Skeletal muscle cell (primary cell): ENCODE measurements around the gene RPL35A.
"Not testable (repeated sequence)": the region's sequence is repeated elsewhere in the genome, so short reads cannot be mapped to it uniquely, and the experiment has no call there.

ENCODE experiments used
- DNase-seq: peaks from one replicate; pipeline ENCODE4 v3.0.0-alpha.2; 2010; ENCODE audit warnings: low read depth
- H3K4me3 ChIP-seq: 2 replicates; pipeline ENCODE4 v1.5.1; 2011; ENCODE audit warnings: low read depth, mild to moderate bottlenecking, control low read depth, low read length, moderate library complexity

The RPL35A gene

GRCh38 chr3:197949778-197950676 is at the start of gene RPL35A:
RPL35A (plus strand) TSS chr3:197950190; CDS start chr3:197950968, 778 bp downstream.
- peak within 1 kb of the TSS; percentile 97 for H3K4me3 ChIP-seq
- peak; percentile 87 for DNase-seq

DNA sequence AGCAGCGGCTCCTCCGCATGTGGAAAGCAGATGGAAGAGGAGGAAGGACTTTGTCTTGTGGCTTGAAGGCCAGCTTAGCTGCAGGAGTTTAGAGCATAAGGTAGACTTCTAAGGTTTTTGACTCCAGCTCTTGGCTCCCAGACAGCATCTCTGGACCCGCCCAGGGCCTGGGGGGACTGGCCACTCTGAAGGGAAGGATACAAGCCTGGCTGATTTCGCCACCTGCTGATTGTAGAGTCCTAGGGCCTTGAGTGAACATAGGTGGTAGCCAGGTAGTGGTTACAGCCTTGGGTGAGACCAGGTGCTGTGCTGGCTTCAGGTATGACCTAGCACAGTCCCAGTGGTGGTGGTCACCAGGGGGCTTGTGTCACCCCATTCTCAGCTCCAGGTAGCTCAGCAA is 48.4 kb upstream of the RPL35A start:
- no peak for DNase-seq
- H3K4me3 ChIP-seq = no peak overlapping the region

GRCh38 chr3:197906023-197906849 is 43.8 kb upstream of the RPL35A start:
- no peak overlapping the region for H3K4me3 ChIP-seq
- peak; percentile 90 for DNase-seq

DNA sequence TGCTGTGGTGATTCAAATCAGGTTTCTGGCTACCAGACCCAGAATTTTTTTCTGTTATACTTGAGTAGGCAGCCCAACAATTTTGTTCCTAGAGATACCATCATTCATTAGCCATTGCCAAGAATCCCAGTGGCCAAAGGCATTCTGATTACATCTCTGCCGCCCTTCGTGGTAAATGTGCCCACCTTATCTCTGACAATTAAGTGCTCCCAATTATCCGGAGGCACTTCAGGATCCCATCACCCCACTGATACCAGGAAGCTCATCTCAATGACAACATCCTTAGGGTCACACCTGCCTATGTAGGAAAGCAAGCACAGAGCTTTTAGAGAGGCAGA is 43.2 kb upstream of the RPL35A start:
- H3K4me3 ChIP-seq = no peak overlapping the region
- no peak for DNase-seq

- no peak for DNase-seq
- no peak overlapping the region for H3K4me3 ChIP-seq
These were observed 42.8 kb upstream of the RPL35A start for GRCh38 chr3:197907196-197907595.

GRCh38 chr3:197908550-197908949 is 41.4 kb upstream of the RPL35A start:
- DNase-seq = peak; percentile 4
- H3K4me3 ChIP-seq = not testable (repeated sequence)

GRCh38 chr3:197908957-197909701 is 40.9 kb upstream of the RPL35A start:
- DNase-seq = no peak

GRCh38 chr3:197912741-197913476 is 37.1 kb upstream of the RPL35A start:
- DNase-seq = no peak
- H3K4me3 ChIP-seq = no peak overlapping the region

More at GRCh38 chr3:197908957-197909701, 40.9 kb upstream of the RPL35A start:
- no peak overlapping the region for H3K4me3 ChIP-seq

- no peak for DNase-seq
- H3K4me3 ChIP-seq = no peak overlapping the region
These were observed 36.2 kb upstream of the RPL35A start for GRCh38 chr3:197913641-197914380.

DNA sequence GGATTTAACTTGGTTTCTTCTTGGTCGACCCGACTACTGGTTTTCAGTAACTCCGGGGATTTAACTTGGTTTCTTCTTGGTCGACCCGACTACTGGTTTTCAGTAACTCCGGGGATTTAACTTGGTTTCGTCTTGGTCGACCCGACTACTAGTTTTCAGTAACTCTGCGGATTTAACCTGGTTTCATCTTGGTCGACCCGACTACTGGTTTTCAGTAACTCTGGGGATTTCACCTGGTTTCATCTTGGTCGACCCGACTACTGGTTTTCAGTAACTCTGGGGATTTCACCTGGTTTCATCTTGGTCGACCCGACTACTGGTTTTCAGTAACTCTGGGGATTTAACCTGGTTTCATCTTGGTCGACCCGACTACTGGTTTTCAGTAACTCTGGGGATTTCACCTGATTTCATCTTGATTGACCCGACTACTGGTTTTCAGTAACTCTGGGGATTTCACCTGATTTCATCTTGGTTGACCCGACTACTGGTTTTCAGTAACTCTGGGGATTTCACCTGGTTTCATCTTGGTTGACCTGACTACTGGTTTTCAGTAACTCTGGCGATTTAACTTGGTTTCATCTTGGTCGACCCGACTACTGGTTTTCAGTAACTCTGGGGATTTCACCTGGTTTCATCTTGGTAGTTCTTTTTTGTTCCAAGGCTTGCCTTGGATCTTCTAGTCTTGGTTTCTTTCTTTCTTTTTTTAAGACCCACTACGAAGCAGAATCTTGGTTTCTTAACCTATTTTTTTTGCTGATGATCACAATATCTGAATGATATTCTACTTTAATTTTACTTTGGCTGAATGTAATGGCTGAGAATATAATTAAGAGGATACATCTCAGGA is 28.3 kb upstream of the RPL35A start:
- not testable (repeated sequence) for DNase-seq, H3K4me3 ChIP-seq

- no peak overlapping the region for H3K4me3 ChIP-seq
These were observed 23.6 kb upstream of the RPL35A start for GRCh38 chr3:197926418-197926817.

GRCh38 chr3:197927578-197927977 is 22.4 kb upstream of the RPL35A start:
- not testable (repeated sequence) for DNase-seq, H3K4me3 ChIP-seq

More at GRCh38 chr3:197926418-197926817, 23.6 kb upstream of the RPL35A start:
- no peak for DNase-seq

GRCh38 chr3:197936819-197937384 is 13.1 kb upstream of the RPL35A start:
- no peak for DNase-seq
- H3K4me3 ChIP-seq = no peak overlapping the region

- H3K4me3 ChIP-seq = no peak overlapping the region
- DNase-seq = no peak
These were observed 9.1 kb upstream of the RPL35A start for GRCh38 chr3:197940745-197941384.

DNA sequence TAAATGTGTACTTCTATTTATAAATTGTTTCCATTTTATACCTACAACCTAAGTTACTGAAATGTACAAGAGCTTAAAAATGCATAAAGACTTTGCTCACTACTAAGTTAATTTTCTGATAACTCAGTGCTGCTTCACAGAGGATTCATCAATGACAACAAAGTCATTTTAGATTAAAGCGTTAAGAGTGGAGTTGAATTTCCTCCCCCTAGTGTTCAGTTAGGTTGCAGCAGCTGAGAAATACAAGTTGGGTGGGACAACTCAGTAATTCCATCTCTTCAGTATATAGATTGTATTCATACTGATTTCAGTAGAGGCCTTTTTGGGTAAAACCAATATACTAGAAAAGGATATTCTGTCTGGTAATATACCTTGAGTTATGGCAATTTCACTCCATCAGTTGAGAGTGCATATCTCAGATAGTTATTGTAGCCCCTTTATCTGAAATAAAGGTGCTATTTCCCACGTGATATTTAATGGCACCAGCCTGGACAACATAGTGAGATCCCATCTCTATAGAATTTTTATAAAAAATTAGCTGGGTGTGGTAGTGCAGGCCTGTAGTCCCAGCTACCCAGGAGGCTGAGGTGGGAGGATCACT is 6.9 kb upstream of the RPL35A start:
- no peak overlapping the region for H3K4me3 ChIP-seq
- DNase-seq = no peak

GRCh38 chr3:197949191-197949777 is 706 bp upstream of the RPL35A start:
- DNase-seq = no peak
- peak overlapping the region; percentile 97 for H3K4me3 ChIP-seq
